ENCODE data around the gene AKR1B1. TPM values are rescaled to one million over a fixed set of nuclear protein-coding genes. Genes with fewer than 3 reads are reported as not detected.

Gene AKR1B1
- total RNA-seq, 1 experiment from 2014 or later = 166 TPM

DNA sequence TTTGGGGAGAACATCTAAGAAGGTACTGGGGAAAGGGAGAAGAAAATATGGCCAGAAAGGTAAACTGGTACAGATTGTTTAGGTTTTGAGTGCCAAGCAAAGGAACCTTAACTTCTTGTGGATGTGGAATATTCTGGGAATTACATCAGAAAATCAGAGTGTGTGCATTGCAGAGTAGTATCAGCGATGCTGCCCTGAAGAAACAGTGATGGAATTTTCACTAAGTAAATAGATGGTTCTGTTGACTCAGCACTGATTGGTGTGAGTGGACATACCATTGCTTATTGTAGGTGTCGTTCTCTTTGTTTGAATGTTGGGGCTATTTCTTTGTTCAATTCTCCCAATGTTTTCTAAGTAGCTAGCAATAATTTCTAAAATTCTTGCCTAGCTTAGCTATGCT is 24.4 kb upstream of the AKR1B1 start:
- no peaks in the 10 kb centered on the region for H3K9me3 ChIP-seq (ENCODE audit: control insufficient read depth, low read depth, low read length)
- H2BK12ac ChIP-seq (ENCODE audit: insufficient read length, low read depth, low read length) = no peak overlapping the region
- H3K9ac ChIP-seq (ENCODE audit: extremely low read depth, insufficient read length, low read length) = no peak overlapping the region
- H3K4me1 ChIP-seq (ENCODE audit: insufficient read depth, low read length) = no peaks in the 10 kb centered on the region
- no peak overlapping the region for H2AFZ ChIP-seq (ENCODE audit: low read length)
- H3K79me1 ChIP-seq (ENCODE audit: insufficient read depth, low read depth, low read length, poor library complexity, severe bottlenecking) = no peaks in the 10 kb centered on the region
- no peak overlapping the region for H4K91ac ChIP-seq (ENCODE audit: insufficient read length, low read depth, low read length)
- H3K27me3 Mint-ChIP-seq (ENCODE audit: low read depth) = peaks cover 1% of the 10 kb centered on the region; the same call in 1 of the 2 replicates
- H2BK15ac ChIP-seq (ENCODE audit: low read depth, low read length) = no peak overlapping the region
- no peak overlapping the region for H3K27ac Mint-ChIP-seq
- no peak overlapping the region for H3K27ac ChIP-seq (ENCODE audit: insufficient read length, low read depth, low read length)
- H4K5ac ChIP-seq (ENCODE audit: insufficient read length, low read depth, low read length) = no peak overlapping the region
- H2AK5ac ChIP-seq (ENCODE audit: insufficient read length, low read length) = no peak overlapping the region
- no peaks in the 10 kb centered on the region for H4K20me1 ChIP-seq (ENCODE audit: control insufficient read depth, insufficient read depth, insufficient read length)
- H3T11ph ChIP-seq (ENCODE audit: low read length) = no peak overlapping the region
- DNase-seq = no peak
- H2BK5ac ChIP-seq (ENCODE audit: insufficient read length, low read length) = no peak overlapping the region
- no peaks in the 10 kb centered on the region for H3K27me3 ChIP-seq (ENCODE audit: insufficient read depth, low read length)
- H3K4ac ChIP-seq (ENCODE audit: low read depth, low read length) = no peak overlapping the region
- H2BK120ac ChIP-seq (ENCODE audit: low read depth, low read length, poor library complexity, severe bottlenecking) = no peak overlapping the region
- no peak overlapping the region for H4K8ac ChIP-seq (replicated peaks; ENCODE audit: insufficient read length, low read depth, low read length)
- H3K4me3 Mint-ChIP-seq = no peak overlapping the region
- TF ChIP-seq, protein P1, sequence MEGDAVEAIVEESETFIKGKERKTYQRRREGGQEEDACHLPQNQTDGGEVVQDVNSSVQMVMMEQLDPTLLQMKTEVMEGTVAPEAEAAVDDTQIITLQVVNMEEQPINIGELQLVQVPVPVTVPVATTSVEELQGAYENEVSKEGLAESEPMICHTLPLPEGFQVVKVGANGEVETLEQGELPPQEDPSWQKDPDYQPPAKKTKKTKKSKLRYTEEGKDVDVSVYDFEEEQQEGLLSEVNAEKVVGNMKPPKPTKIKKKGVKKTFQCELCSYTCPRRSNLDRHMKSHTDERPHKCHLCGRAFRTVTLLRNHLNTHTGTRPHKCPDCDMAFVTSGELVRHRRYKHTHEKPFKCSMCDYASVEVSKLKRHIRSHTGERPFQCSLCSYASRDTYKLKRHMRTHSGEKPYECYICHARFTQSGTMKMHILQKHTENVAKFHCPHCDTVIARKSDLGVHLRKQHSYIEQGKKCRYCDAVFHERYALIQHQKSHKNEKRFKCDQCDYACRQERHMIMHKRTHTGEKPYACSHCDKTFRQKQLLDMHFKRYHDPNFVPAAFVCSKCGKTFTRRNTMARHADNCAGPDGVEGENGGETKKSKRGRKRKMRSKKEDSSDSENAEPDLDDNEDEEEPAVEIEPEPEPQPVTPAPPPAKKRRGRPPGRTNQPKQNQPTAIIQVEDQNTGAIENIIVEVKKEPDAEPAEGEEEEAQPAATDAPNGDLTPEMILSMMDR (conservative IDR thresholded peaks at IDR 0.05) = no peak
- no peaks in the 10 kb centered on the region; a peak in 1 of 7 replicates for H3K36me3 Mint-ChIP-seq (ENCODE audit: insufficient read depth in 1 of 3, low read depth in 3 of 3)
- no peak overlapping the region for H3K14ac ChIP-seq (ENCODE audit: insufficient read depth, low read length)
- H3K23me2 ChIP-seq (ENCODE audit: insufficient read length, low read depth, low read length, poor library complexity, severe bottlenecking) = no peaks in the 10 kb centered on the region
- no peaks in the 10 kb centered on the region for H3K79me2 ChIP-seq (ENCODE audit: insufficient read depth, low read length)
- WGBS (ENCODE audit: extremely low coverage, insufficient read length, low lambda C conversion rate) = no CpG with 5 or more reads among the region's 2 CpGs
- H2BK20ac ChIP-seq (ENCODE audit: low read depth, low read length, poor library complexity, severe bottlenecking) = no peak overlapping the region
- no peak overlapping the region for H3K23ac ChIP-seq (ENCODE audit: insufficient read length, low read depth, low read length)
- H3K56ac ChIP-seq (ENCODE audit: insufficient read length, low read depth, low read length) = no peak overlapping the region
- no peak overlapping the region for H3K18ac ChIP-seq (ENCODE audit: insufficient read length, low read depth, low read length)
- H3K4me2 ChIP-seq (ENCODE audit: insufficient read depth, insufficient read length, low read length) = no peak overlapping the region
- peaks cover 4 to 5% of the 10 kb centered on the region in 2 experiments; a peak in 3 of 5 replicates for H3K9me3 Mint-ChIP-seq
- H3K4me1 Mint-ChIP-seq = peaks cover 8 to 16% of the 10 kb centered on the region in 2 experiments

Measured in H9 (cell line).